Osteoblast (primary cell): ENCODE data around the gene NNMT. TPM values are rescaled to one million over a fixed set of nuclear protein-coding genes. Genes with fewer than 3 reads are reported as not detected.

Experiments used
- DNase-seq: peaks from one replicate; pipeline ENCODE4 v3.0.0; 2011; ENCODE audit warnings: low spot score, mixed read lengths; ENCODE audit not compliant: insufficient read length; ENCODE audit errors: missing footprints
- H2AFZ ChIP-seq: 2 replicates; pipeline ENCODE4 v1.6.0; 2011; ENCODE audit warnings: mild to moderate bottlenecking, low read length
- H3K27ac ChIP-seq: 2 replicates; pipeline ENCODE4 v1.5.1; 2011; ENCODE audit warnings: mild to moderate bottlenecking, low read depth, low read length, moderate library complexity
- H3K27me3 ChIP-seq: 2 replicates; pipeline ENCODE4 v1.6.0; 2012; ENCODE audit warnings: mild to moderate bottlenecking, control low read depth, inconsistent platforms, low read length, moderate library complexity; ENCODE audit not compliant: insufficient read depth
- H3K36me3 ChIP-seq: 2 replicates; pipeline ENCODE4 v1.5.1; 2011; ENCODE audit warnings: mild to moderate bottlenecking, low read length, control low read depth, moderate library complexity; ENCODE audit not compliant: insufficient read depth
- H3K4me1 ChIP-seq: 2 replicates; pipeline ENCODE4 v1.5.1; 2011; ENCODE audit warnings: mild to moderate bottlenecking, low read length, control low read depth, moderate library complexity; ENCODE audit not compliant: insufficient read depth
- H3K4me2 ChIP-seq: 2 replicates; pipeline ENCODE4 v1.6.0; 2011; ENCODE audit warnings: mild to moderate bottlenecking, low read length; ENCODE audit not compliant: insufficient read depth
- H3K4me3 ChIP-seq: fragments of 200-600 bp; sonication (generic); 3 replicates; pipeline ENCODE4 v1.5.1; 2012; ENCODE audit warnings: mild to moderate bottlenecking, low read length, inconsistent platforms; ENCODE audit not compliant: insufficient read depth
- H3K79me2 ChIP-seq: 2 replicates; pipeline ENCODE4 v1.6.0; 2012; ENCODE audit warnings: mild to moderate bottlenecking, low read length, control low read depth, inconsistent platforms; ENCODE audit not compliant: insufficient read depth
- H3K9me3 ChIP-seq: 2 replicates; pipeline ENCODE4 v1.5.1; 2011; ENCODE audit warnings: low read depth, low read length, control low read depth
- H4K20me1 ChIP-seq: 2 replicates; pipeline ENCODE4 v1.6.0; 2012; ENCODE audit warnings: mild to moderate bottlenecking, low read length, control low read depth; ENCODE audit not compliant: insufficient read depth
- CTCF ChIP-seq: IDR thresholded peaks from 2 replicates; pipeline ENCODE4 v1.5.1; 2011; ENCODE audit warnings: mild to moderate bottlenecking, low read depth, low read length, moderate library complexity; ENCODE audit errors: extremely low read depth
- total RNA-seq: library from RNA; depleted of rRNA; stranded (reverse); fragments of >200 nt; gene quantifications from 2 replicates; pipeline ENCODE4 v1.2.3, GENCODE V29; 2012

NNMT gene
- total RNA-seq, 1 donor: 1,196 TPM

GRCh38 chr11:114281388-114281956 is 14.7 kb upstream of the NNMT start:
- Histone ChIP-seq H3K9me3 (no peaks in the 10 kb centered on the region), H3K4me2 (peak overlapping the region; percentile 17), H3K36me3 (no peaks in the 10 kb centered on the region), H3K27ac (peak overlapping the region; percentile 60), H3K27me3 (peaks cover 7% of the 10 kb centered on the region), H2AFZ (peak overlapping the region; percentile 86), H4K20me1 (no peaks in the 10 kb centered on the region), H3K4me3 (no peak overlapping the region), H3K4me1 (peaks cover 31% of the 10 kb centered on the region), H3K79me2 (no peaks in the 10 kb centered on the region)
- no peak for DNase-seq
- no peak for TF ChIP-seq CTCF

DNA sequence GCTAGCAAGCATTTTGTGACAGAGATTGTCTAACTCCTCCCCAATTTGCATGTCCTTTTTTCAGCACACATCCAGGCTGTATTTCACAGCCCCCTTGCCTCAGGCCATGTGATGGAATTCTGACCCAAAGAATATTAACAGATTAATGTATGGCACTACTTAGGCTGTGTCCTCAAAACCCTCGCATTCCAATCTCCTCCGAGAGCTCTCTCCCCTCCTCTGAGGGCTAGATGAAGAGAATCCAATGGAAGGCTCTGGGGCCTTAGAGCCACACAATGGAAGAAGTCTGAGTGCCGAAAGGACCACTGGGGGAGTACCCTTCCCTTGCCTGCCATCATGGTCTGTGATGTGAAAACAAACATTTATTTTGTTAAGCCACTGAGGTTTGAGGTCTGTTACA is 13.7 kb upstream of the NNMT start:
- no peak for TF ChIP-seq CTCF
- no peaks in the 10 kb centered on the region for H4K20me1 ChIP-seq
- H2AFZ ChIP-seq: no peak overlapping the region
- no peak overlapping the region for H3K4me2 ChIP-seq
- H3K27me3 ChIP-seq: peaks cover 4% of the 10 kb centered on the region
- no peak overlapping the region for H3K4me3 ChIP-seq
- no peaks in the 10 kb centered on the region for H3K36me3 ChIP-seq
- no peak overlapping the region for H3K27ac ChIP-seq
- no peaks in the 10 kb centered on the region for H3K9me3 ChIP-seq
- peaks cover 35% of the 10 kb centered on the region for H3K4me1 ChIP-seq
- DNase-seq: no peak
- no peaks in the 10 kb centered on the region for H3K79me2 ChIP-seq

GRCh38 chr11:114283422-114283821 is 12.8 kb upstream of the NNMT start:
- H2AFZ ChIP-seq: no peak overlapping the region
- no peak for DNase-seq
- H3K4me3 ChIP-seq: no peak overlapping the region
- no peak overlapping the region for H3K27ac ChIP-seq
- H3K9me3 ChIP-seq: no peaks in the 10 kb centered on the region
- peaks cover 35% of the 10 kb centered on the region for H3K4me1 ChIP-seq
- H3K79me2 ChIP-seq: no peaks in the 10 kb centered on the region
- no peaks in the 10 kb centered on the region for H3K36me3 ChIP-seq
- no peaks in the 10 kb centered on the region for H4K20me1 ChIP-seq
- TF ChIP-seq CTCF: no peak
- peaks cover 4% of the 10 kb centered on the region for H3K27me3 ChIP-seq
- H3K4me2 ChIP-seq: no peak overlapping the region

GRCh38 chr11:114284021-114284420 is 12.2 kb upstream of the NNMT start:
- DNase-seq: no peak

More at GRCh38 chr11:114284021-114284420, 12.2 kb upstream of the NNMT start:
- TF ChIP-seq CTCF: no peak
- Histone ChIP-seq H3K4me3 (no peak overlapping the region), H3K79me2 (no peaks in the 10 kb centered on the region), H3K4me2 (no peak overlapping the region), H3K4me1 (peaks cover 35% of the 10 kb centered on the region), H3K9me3 (no peaks in the 10 kb centered on the region), H3K27ac (no peak overlapping the region), H2AFZ (no peak overlapping the region), H4K20me1 (no peaks in the 10 kb centered on the region), H3K27me3 (peaks cover 4% of the 10 kb centered on the region), H3K36me3 (no peaks in the 10 kb centered on the region)
